Astrocyte of the cerebellum (primary cell): ENCODE data around the gene UBR2.

Source experiments
- DNase-seq: peaks from one replicate; pipeline ENCODE4 v3.0.0-alpha.2; 2011; ENCODE audit warnings: low read depth
- H3K4me3 ChIP-seq: 2 replicates; pipeline ENCODE4 v1.5.1; 2011; ENCODE audit warnings: mild to moderate bottlenecking, low read depth, low read length, moderate library complexity
- CTCF ChIP-seq: IDR thresholded peaks from 2 replicates; pipeline ENCODE4 v1.5.1; 2012; ENCODE audit warnings: low read length, low read depth, moderate library complexity, mild to moderate bottlenecking; ENCODE audit errors: missing control alignments
- in situ Hi-C: cut with HindIII; loops from 2 replicates; pipeline ENCODE4 v1.10.0; 2017; ENCODE audit warnings: low sequenced_read_pairs

UBR2 gene

GRCh38 chr6:42610416-42610815 is 46.6 kb downstream of the UBR2 start:
- DNase-seq, result no peak
- no peak overlapping the region for H3K4me3 ChIP-seq
- in situ Hi-C loops, result no loop called here
- no peak for TF ChIP-seq CTCF

- in situ Hi-C loops, result no loop called here
- TF ChIP-seq CTCF, result no peak
- H3K4me3 ChIP-seq, result no peak overlapping the region
- DNase-seq, result no peak
Observed at GRCh38 chr6:42615518-42615917, 51.7 kb downstream of the UBR2 start.

GRCh38 chr6:42616716-42617115 is 52.9 kb downstream of the UBR2 start:
- in situ Hi-C loops, result no loop called here
- TF ChIP-seq CTCF, result no peak
- DNase-seq, result no peak
- no peak overlapping the region for H3K4me3 ChIP-seq

GRCh38 chr6:42618105-42618504 is 54.3 kb downstream of the UBR2 start:
- DNase-seq, result no peak
- no peak overlapping the region for H3K4me3 ChIP-seq
- TF ChIP-seq CTCF, result no peak
- in situ Hi-C loops, result no loop called here

- DNase-seq, result no peak
- in situ Hi-C loops, result no loop called here
- no peak overlapping the region for H3K4me3 ChIP-seq
- TF ChIP-seq CTCF, result no peak
Observed at GRCh38 chr6:42618686-42619085, 54.9 kb downstream of the UBR2 start.

GRCh38 chr6:42619963-42620362 is 56.1 kb downstream of the UBR2 start:
- no peak for DNase-seq
- in situ Hi-C loops, result no loop called here
- no peak for TF ChIP-seq CTCF

GRCh38 chr6:42624601-42625000 is 60.8 kb downstream of the UBR2 start:
- no peak overlapping the region for H3K4me3 ChIP-seq
- TF ChIP-seq CTCF, result no peak
- DNase-seq, result no peak
- in situ Hi-C loops, result no loop called here

More at GRCh38 chr6:42619963-42620362, 56.1 kb downstream of the UBR2 start:
- H3K4me3 ChIP-seq, result no peak overlapping the region
